T-helper 17 cell (primary cell): Measurements from ENCODE around the gene GLB1L. TPM values are rescaled to one million over a fixed set of nuclear protein-coding genes. Genes with fewer than 3 reads are reported as not detected.

ENCODE experiments used
- ATAC-seq: fragments of 150-1000 bp; cut with Tn5 transposase; 2 replicates; pipeline ENCODE4 v1.10.0; 2021; ENCODE audit warnings: mild to moderate bottlenecking, moderate library complexity
- DNase-seq, 3 donors: peaks; one replicate each; pipeline versions ENCODE4 v3.0.0 to v3.0.0-alpha.2; 2020 to 2021
- H3K9me3 ChIP-seq: one replicate; pipeline ENCODE4 v1.7.0; 2013; ENCODE audit warnings: low read length, mild to moderate bottlenecking; ENCODE audit not compliant: control insufficient read depth, poor library complexity, severe bottlenecking
- H3K27ac Mint-ChIP-seq: one replicate; pipeline ENCODE4 v1.8.0; 2022; ENCODE audit warnings: mild to moderate bottlenecking, moderate library complexity, mixed read lengths
- H3K27me3 Mint-ChIP-seq: one replicate; pipeline ENCODE4 v1.8.0; 2022; ENCODE audit warnings: mixed read lengths
- H3K36me3 Mint-ChIP-seq: one replicate; pipeline ENCODE4 v1.8.0; 2022; ENCODE audit warnings: low read depth, mixed read lengths
- H3K4me1 Mint-ChIP-seq: one replicate; pipeline ENCODE4 v1.8.0; 2022; ENCODE audit warnings: mild to moderate bottlenecking, mixed read lengths
- H3K4me3 Mint-ChIP-seq: one replicate; pipeline ENCODE4 v1.8.0; 2022; ENCODE audit warnings: mild to moderate bottlenecking, moderate library complexity, mixed read lengths
- total RNA-seq, 4 donors: library from RNA in 2 of 4; stranded (reverse) in 2 of 4; gene quantifications; one replicate each; pipeline ENCODE4 v1.2.3 and lab custom pipeline; 2022 to 2026

GLB1L gene
- total RNA-seq, 2 donors from 2014 or later = 0.94 to 3.1 TPM

- no peak for DNase-seq
- Mint-ChIP-seq H3K4me3 (peak overlapping the region; percentile 62), H3K27me3 (no peaks in the 10 kb centered on the region), H3K4me1 (peaks cover 12% of the 10 kb centered on the region), H3K27ac (no peak overlapping the region), H3K36me3 (peaks cover 7% of the 10 kb centered on the region)
- ATAC-seq = no peak
- H3K9me3 ChIP-seq = no peaks in the 10 kb centered on the region
These were observed 25.3 kb downstream of the GLB1L start for GRCh38 chr2:219219784-219220532.

DNA sequence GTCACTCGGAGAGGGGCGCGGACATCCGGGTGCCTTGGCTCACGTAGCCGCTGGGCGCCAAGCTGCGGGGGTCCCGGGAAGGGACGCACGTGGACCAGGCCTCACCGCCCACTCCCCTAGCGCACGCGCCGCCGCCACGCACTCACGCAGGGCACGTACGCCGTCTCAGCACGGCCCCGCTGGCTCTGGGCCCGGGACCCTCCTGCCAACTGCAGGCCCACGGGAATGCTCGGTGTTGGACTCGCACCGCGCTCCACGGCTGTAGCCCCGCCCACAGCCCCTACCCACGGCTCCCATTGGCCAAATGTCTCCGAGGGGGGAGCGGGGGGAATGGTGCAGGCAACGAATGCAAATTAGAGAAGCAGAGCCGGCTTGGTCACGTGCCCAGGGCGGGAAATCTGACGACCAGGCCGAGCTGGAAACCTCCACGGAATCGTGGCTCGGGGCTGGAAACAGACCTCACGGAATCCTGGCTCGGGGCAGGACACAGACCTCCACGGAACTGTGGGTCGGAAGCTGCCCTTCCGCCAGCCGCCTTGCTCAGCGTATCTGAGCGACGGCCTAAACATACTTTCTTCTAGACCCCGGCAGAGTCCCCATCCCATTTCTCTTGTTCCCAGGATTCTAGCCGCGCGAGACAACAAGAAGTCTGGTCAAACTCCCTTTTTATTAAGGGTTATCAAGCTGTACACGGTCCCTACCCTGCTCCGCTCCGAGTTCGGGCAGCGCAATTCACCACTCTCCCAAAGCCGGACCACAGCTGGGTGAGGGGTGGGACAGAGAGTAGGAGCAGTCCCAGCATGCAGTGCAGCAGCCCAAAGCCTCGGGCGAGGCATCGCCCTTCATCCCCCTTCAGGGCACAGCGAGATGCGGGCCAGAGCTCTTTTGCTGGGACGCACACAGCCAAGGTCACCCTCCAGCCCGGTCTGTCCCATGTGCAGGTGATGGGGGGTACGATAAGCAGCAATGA lies 26.2 kb downstream of the GLB1L start, which contains the start of gene ABCB6:
Gene ABCB6, minus strand, starts transcription at position 227 of the 970 bp plus-strand sequence. CDS start 285 bp downstream, outside the sequence.
- Mint-ChIP-seq H3K4me1 (peaks cover 10% of the 10 kb centered on the region), H3K36me3 (peaks cover 7% of the 10 kb centered on the region), H3K27me3 (no peaks in the 10 kb centered on the region), H3K4me3 (peak within 1 kb of the TSS; percentile 89), H3K27ac (peak within 1 kb of the TSS; percentile 73)
- DNase-seq (peak; percentile 76 to 82 (median 77)), ATAC-seq (peak; percentile 92)
- no peaks in the 10 kb centered on the region for H3K9me3 ChIP-seq

- Mint-ChIP-seq H3K36me3 (peaks cover 4% of the 10 kb centered on the region), H3K27me3 (no peaks in the 10 kb centered on the region), H3K27ac (peak overlapping the region; percentile 73), H3K4me1 (peaks cover 10% of the 10 kb centered on the region), H3K4me3 (peak overlapping the region; percentile 89)
- ATAC-seq (peak; percentile 50), DNase-seq (peak in 1 of 3 donors; percentile 23)
- H3K9me3 ChIP-seq = no peaks in the 10 kb centered on the region
These were observed 27.0 kb downstream of the GLB1L start for GRCh38 chr2:219218217-219218731.

DNA sequence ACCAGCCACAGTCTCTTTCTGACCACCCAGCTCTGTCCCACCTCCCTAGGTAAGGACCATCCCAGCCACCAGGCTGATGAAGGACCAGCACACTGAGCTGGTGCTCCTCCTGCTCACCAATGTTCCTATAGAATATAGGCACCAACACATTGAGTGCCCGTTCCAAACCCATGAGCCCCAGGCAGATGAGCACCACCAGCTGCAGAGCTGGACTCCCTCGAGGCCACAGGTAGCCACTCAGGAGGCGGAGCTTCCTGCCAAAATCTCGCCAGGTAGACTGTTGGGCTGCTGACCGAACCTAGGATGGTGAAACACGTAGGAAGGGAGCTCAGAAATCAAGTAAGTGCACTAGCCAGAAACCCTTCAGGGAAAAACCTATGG lies 28.7 kb downstream of the GLB1L start:
- no peak for ATAC-seq
- no peak for DNase-seq
- Mint-ChIP-seq H3K4me3 (no peak overlapping the region), H3K36me3 (peaks cover 2% of the 10 kb centered on the region), H3K27ac (no peak overlapping the region), H3K4me1 (peaks cover 9% of the 10 kb centered on the region), H3K27me3 (no peaks in the 10 kb centered on the region)
- H3K9me3 ChIP-seq = no peaks in the 10 kb centered on the region

DNA sequence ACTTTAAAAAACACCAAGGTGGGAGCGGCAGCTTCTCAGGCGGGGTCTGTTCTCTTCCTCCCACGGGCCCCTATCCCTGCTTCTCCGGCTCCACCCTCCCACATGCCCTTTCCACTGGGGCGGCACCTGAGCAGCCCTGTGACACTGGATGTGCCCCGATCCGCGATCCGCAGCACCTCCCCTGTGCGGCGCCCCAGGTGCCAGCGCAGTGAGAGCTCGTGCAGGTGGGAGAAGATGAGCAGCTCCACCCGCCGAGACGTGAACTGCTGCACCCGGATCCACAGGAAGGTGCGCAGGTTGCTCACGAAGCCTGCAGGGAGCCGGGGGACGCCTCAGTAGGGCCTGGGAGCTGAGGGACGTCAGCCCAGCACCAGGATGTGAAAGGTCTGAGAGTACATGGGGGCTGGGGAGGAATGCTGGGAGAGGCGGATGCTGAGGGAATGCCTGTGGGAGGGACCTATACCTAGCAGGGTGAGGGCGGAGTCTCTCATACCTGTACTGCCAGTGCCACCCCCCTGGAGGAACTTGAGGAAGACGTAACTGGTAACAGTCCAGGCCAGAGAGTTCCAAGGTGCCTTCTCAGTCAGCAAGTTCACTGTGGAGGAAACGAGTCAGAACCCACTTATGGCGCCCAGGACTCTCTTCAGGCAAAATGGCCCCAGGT lies 29.2 kb downstream of the GLB1L start:
- DNase-seq (no peak), ATAC-seq (no peak)
- Mint-ChIP-seq H3K27me3 (no peaks in the 10 kb centered on the region), H3K4me3 (no peak overlapping the region), H3K4me1 (peaks cover 10% of the 10 kb centered on the region), H3K27ac (no peak overlapping the region), H3K36me3 (no peaks in the 10 kb centered on the region)
- no peaks in the 10 kb centered on the region for H3K9me3 ChIP-seq

DNA sequence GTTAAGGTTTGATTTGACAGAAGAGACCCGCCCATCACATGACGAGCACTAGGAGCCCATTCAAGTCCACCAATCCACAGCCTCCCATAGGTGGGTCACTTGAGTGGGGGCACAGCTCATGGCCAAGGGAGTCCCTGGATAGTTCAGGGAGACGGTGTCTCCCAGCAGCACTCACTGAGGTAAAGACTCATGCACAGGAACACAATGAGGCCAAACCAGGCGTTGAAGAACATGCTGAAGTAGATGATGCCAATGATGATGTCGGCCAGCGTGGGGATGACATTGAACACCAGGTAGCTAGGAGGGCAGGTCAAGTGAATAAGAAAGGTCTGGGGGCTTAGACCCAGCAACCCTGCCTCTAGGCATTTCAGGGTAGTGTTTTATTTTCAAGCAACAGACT lies 30.5 kb downstream of the GLB1L start:
- no peaks in the 10 kb centered on the region for H3K27me3 Mint-ChIP-seq
- no peak overlapping the region for H3K27ac Mint-ChIP-seq
- ATAC-seq (no peak), DNase-seq (no peak)
- no peak overlapping the region for H3K4me3 Mint-ChIP-seq
- no peaks in the 10 kb centered on the region for H3K9me3 ChIP-seq
- H3K36me3 Mint-ChIP-seq = no peaks in the 10 kb centered on the region
- peaks cover 11% of the 10 kb centered on the region for H3K4me1 Mint-ChIP-seq

DNA sequence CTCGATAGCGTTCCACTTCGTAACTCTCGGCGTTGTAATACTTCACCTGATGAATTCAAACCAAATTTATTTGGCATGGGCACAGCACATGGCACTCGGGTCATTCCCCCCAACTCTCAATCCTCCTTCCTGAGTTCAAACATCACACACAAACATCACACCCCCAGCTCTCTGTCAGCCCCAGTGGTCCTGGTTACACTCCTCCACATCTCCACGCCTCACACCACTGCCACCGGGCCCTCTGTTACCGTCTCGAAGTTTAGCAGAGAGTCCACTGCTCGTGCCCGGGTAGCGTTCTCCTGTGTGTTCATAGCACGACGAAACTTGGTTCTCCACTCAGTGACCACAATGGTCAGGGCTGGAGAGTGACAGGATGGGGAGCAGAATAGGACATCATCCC lies 31.1 kb downstream of the GLB1L start:
- no peak overlapping the region for H3K4me3 Mint-ChIP-seq
- H3K36me3 Mint-ChIP-seq = no peaks in the 10 kb centered on the region
- H3K4me1 Mint-ChIP-seq = peaks cover 14% of the 10 kb centered on the region
- no peaks in the 10 kb centered on the region for H3K9me3 ChIP-seq
- ATAC-seq = no peak
- no peaks in the 10 kb centered on the region for H3K27me3 Mint-ChIP-seq
- no peak for DNase-seq
- no peak overlapping the region for H3K27ac Mint-ChIP-seq

GRCh38 chr2:219213486-219214071 lies 31.7 kb downstream of the GLB1L start:
- Mint-ChIP-seq H3K27ac (no peak overlapping the region), H3K4me3 (no peak overlapping the region), H3K36me3 (no peaks in the 10 kb centered on the region), H3K27me3 (no peaks in the 10 kb centered on the region), H3K4me1 (peaks cover 15% of the 10 kb centered on the region)
- H3K9me3 ChIP-seq = no peaks in the 10 kb centered on the region
- ATAC-seq (no peak), DNase-seq (no peak)

- no peaks in the 10 kb centered on the region for H3K27me3 Mint-ChIP-seq
- H3K4me1 Mint-ChIP-seq = peaks cover 19% of the 10 kb centered on the region
- no peak for DNase-seq
- no peaks in the 10 kb centered on the region for H3K36me3 Mint-ChIP-seq
- no peak for ATAC-seq
- H3K9me3 ChIP-seq = no peaks in the 10 kb centered on the region
- H3K27ac Mint-ChIP-seq = no peak overlapping the region
- H3K4me3 Mint-ChIP-seq = no peak overlapping the region
These were observed 32.2 kb downstream of the GLB1L start for GRCh38 chr2:219213026-219213415.

- DNase-seq = no peak
- Mint-ChIP-seq H3K36me3 (no peaks in the 10 kb centered on the region), H3K27ac (peak overlapping the region; percentile 94), H3K27me3 (no peaks in the 10 kb centered on the region), H3K4me3 (peak overlapping the region; percentile 63), H3K4me1 (peaks cover 20% of the 10 kb centered on the region)
- H3K9me3 ChIP-seq = no peaks in the 10 kb centered on the region
- ATAC-seq = no peak
These were observed 34.3 kb downstream of the GLB1L start for GRCh38 chr2:219210886-219211362.

- H3K27ac Mint-ChIP-seq = peak overlapping the region; percentile 94
These were observed 34.9 kb downstream of the GLB1L start for GRCh38 chr2:219210196-219210885.

More at GRCh38 chr2:219210196-219210885, 34.9 kb downstream of the GLB1L start:
- ATAC-seq = no peak
- no peaks in the 10 kb centered on the region for H3K9me3 ChIP-seq
- Mint-ChIP-seq H3K27me3 (no peaks in the 10 kb centered on the region), H3K4me3 (no peak overlapping the region), H3K36me3 (no peaks in the 10 kb centered on the region), H3K4me1 (peaks cover 20% of the 10 kb centered on the region)
- DNase-seq = no peak
